Stomach (tissue), 9 donors: ENCODE measurements around the gene PRKAB1. TPM values are rescaled to one million over a fixed set of nuclear protein-coding genes. Genes with fewer than 3 reads are reported as not detected.

Source experiments
- DNase-seq, 2 donors: peaks; one replicate each; pipeline versions ENCODE4 v3.0.0 to v3.0.0-alpha.2; 2013 to 2019
- H3K27ac ChIP-seq, 5 donors: fragments of 200-600 bp in 4 of 5; sonication (generic) in 4 of 5; one replicate each; pipeline ENCODE4 v1.5.1; 2013 to 2019; ENCODE audit warnings: mild to moderate bottlenecking in 1 of 5, moderate library complexity in 1 of 5
- H3K27me3 ChIP-seq, 3 donors: fragments of 200-600 bp; sonication (generic); one replicate each; pipeline ENCODE4 v1.5.1; 2017 to 2019; ENCODE audit warnings: mixed run types in 1 of 3
- H3K36me3 ChIP-seq, 4 donors: fragments of 200-600 bp; sonication (generic); 1 replicate in 3 of 4; 2 replicates in 1 of 4; pipeline ENCODE4 v1.5.1; 2016 to 2019
- H3K4me1 ChIP-seq, 4 donors: fragments of 200-600 bp; sonication (generic); one replicate each; pipeline ENCODE4 v1.5.1; 2016 to 2019
- H3K4me3 ChIP-seq, 4 donors: fragments of 200-600 bp; sonication (generic) in 3 of 4; one replicate each; pipeline ENCODE4 v1.5.1; 2016 to 2019; ENCODE audit warnings: mild to moderate bottlenecking in 1 of 4
- H3K9me3 ChIP-seq, 4 donors: fragments of 200-600 bp; sonication (generic); one replicate each; pipeline ENCODE4 v1.5.1; 2016 to 2019
- CTCF ChIP-seq, 7 experiments: fragments of 450-650 bp in 4 of 7; fragments of 200-600 bp in 3 of 7; sonication (generic) in 3 of 7; IDR thresholded peaks; one replicate each; pipeline ENCODE4 v1.5.1; 2016 to 2019; ENCODE audit warnings: antibody characterized with exemption in 7 of 7, control low read depth in 2 of 7, mild to moderate bottlenecking in 1 of 7
- EP300 ChIP-seq: sonication (generic); formaldehyde crosslinking; IDR thresholded peaks from one replicate; pipeline ENCODE4 v1.6.1; 2017; ENCODE audit warnings: antibody characterized with exemption
- POLR2A ChIP-seq, 4 donors: fragments of 450-650 bp; IDR thresholded peaks; one replicate each; pipeline ENCODE4 v1.6.1; 2016; ENCODE audit warnings: antibody characterized with exemption in 4 of 4, control low read depth in 2 of 4, mild to moderate bottlenecking in 1 of 4, moderate library complexity in 1 of 4
- POLR2AphosphoS5 ChIP-seq, 3 donors: sonication (generic); formaldehyde crosslinking; IDR thresholded peaks; one replicate each; pipeline ENCODE4 v1.6.1; 2016; ENCODE audit warnings: antibody characterized with exemption in 3 of 3
- WGBS, 5 donors: extraction: QIAGEN DNeasy Blood & Tissue Kit in 3 of 5; methylation state at CpG; one replicate each; pipeline versions ENCODE4 v1.1.5 to v1.1.7; 2013 to 2018; 5-methylcytosine and 5-hydroxymethylcytosine counted together
- intact Hi-C: fragments of 100-400 bp; cut with DNase I; formaldehyde crosslinking; loops from one replicate; pipeline ENCODE4 v1.15.1; 2023; ENCODE audit warnings: low total_unique reads
- polyA plus RNA-seq, 3 donors: library from polyadenylated mRNA; stranded (reverse); fragments of 200-250 nt; gene quantifications; one replicate each; pipeline ENCODE4 v1.2.3, GENCODE V29; 2013
- total RNA-seq, 5 donors: library from RNA; depleted of rRNA; stranded (reverse); fragments of >200 nt; gene quantifications; one replicate each; pipeline versions ENCODE4 v1.1.0 to v1.2.3, GENCODE V29; 2014 to 2016
- donor health status: healthy with polysubstance abuse.
- donor health status: Bipolar disorder and iron deficiency.
- donor health status: healthy.

PRKAB1 gene
- total and polyA plus RNA-seq, 8 donors, result 22.6 to 143 (median 50.8) TPM

GRCh38 chr12:119659289-119659897 lies 8.5 kb upstream of the PRKAB1 start:
- TF ChIP-seq CTCF (IDR thresholded peaks at IDR 0.05), result peak in 5 of 7 experiments; percentile 68 to 94 (median 77)
- no peak for TF ChIP-seq EP300
- TF ChIP-seq POLR2AphosphoS5 (IDR thresholded peaks at IDR 0.05), result no peak
- Histone ChIP-seq H3K9me3 (no peaks in the 10 kb centered on the region), H3K27ac (no peak overlapping the region), H3K4me3 (no peak overlapping the region), H3K36me3 (no peaks in the 10 kb centered on the region), H3K27me3 (no peaks in the 10 kb centered on the region), H3K4me1 (no peaks in the 10 kb centered on the region)
- intact Hi-C loops, result loop anchor here (5.0 kb wide), 1 partner anchor 123 kb away; no protein-coding TSS in a partner anchor
- DNase-seq, result peak in 1 of 2 donors; percentile 67
- 38 to 48% (median 47%) methylated on average over 6 of the region's 6 CpGs for WGBS, 5 donors

- Histone ChIP-seq H3K27ac (no peak overlapping the region), H3K4me1 (no peaks in the 10 kb centered on the region), H3K4me3 (no peak overlapping the region), H3K36me3 (no peaks in the 10 kb centered on the region), H3K27me3 (no peaks in the 10 kb centered on the region), H3K9me3 (no peaks in the 10 kb centered on the region)
- intact Hi-C loops, result no loop called here
- WGBS, 5 donors, result 72 to 80% (median 79%) methylated on average over 5 of the region's 5 CpGs
- no peak for TF ChIP-seq POLR2AphosphoS5 (IDR thresholded peaks at IDR 0.05)
- DNase-seq, result no peak
Measured at GRCh38 chr12:119660076-119660475, 7.9 kb upstream of the PRKAB1 start.

- H3K27me3 ChIP-seq, result no peaks in the 10 kb centered on the region
- no peak overlapping the region for H3K4me3 ChIP-seq
- H3K27ac ChIP-seq, result no peak overlapping the region
- H3K9me3 ChIP-seq, result no peaks in the 10 kb centered on the region
- no peak for DNase-seq
- H3K36me3 ChIP-seq, result no peaks in the 10 kb centered on the region
- intact Hi-C loops, result no loop called here
- TF ChIP-seq CTCF (IDR thresholded peaks at IDR 0.05) (no peak), POLR2AphosphoS5 (IDR thresholded peaks at IDR 0.05) (no peak), EP300 (no peak), POLR2A (IDR thresholded peaks at IDR 0.05) (no peak)
- peaks cover 0 to 12% (median 4%) of the 10 kb centered on the region in 4 donors for H3K4me1 ChIP-seq
- WGBS, 5 donors, result 30 to 51% (median 33%) methylated on average over 4 of the region's 4 CpGs
Measured at GRCh38 chr12:119661882-119662281, 6.1 kb upstream of the PRKAB1 start.

GRCh38 chr12:119664642-119665041 lies 3.3 kb upstream of the PRKAB1 start:
- Histone ChIP-seq H3K4me3 (no peak overlapping the region), H3K9me3 (no peaks in the 10 kb centered on the region), H3K27ac (no peak overlapping the region), H3K36me3 (no peaks in the 10 kb centered on the region), H3K4me1 (peaks cover 4 to 32% (median 21%) of the 10 kb centered on the region in 4 donors), H3K27me3 (no peaks in the 10 kb centered on the region)
- 85 to 91% (median 90%) methylated on average over 1 of the region's 1 CpG for WGBS, 5 donors
- DNase-seq, result no peak
- no peak for TF ChIP-seq POLR2AphosphoS5 (IDR thresholded peaks at IDR 0.05)
- no peak for TF ChIP-seq EP300
- TF ChIP-seq POLR2A (IDR thresholded peaks at IDR 0.05), result no peak
- TF ChIP-seq CTCF (IDR thresholded peaks at IDR 0.05), result no peak
- intact Hi-C loops, result no loop called here
